ENCODE results near the gene ZPR1.
"Not testable (repeated sequence)": the region's sequence is repeated elsewhere in the genome, so short reads cannot be mapped to it uniquely, and the experiment has no call there.

The ZPR1 gene

DNA sequence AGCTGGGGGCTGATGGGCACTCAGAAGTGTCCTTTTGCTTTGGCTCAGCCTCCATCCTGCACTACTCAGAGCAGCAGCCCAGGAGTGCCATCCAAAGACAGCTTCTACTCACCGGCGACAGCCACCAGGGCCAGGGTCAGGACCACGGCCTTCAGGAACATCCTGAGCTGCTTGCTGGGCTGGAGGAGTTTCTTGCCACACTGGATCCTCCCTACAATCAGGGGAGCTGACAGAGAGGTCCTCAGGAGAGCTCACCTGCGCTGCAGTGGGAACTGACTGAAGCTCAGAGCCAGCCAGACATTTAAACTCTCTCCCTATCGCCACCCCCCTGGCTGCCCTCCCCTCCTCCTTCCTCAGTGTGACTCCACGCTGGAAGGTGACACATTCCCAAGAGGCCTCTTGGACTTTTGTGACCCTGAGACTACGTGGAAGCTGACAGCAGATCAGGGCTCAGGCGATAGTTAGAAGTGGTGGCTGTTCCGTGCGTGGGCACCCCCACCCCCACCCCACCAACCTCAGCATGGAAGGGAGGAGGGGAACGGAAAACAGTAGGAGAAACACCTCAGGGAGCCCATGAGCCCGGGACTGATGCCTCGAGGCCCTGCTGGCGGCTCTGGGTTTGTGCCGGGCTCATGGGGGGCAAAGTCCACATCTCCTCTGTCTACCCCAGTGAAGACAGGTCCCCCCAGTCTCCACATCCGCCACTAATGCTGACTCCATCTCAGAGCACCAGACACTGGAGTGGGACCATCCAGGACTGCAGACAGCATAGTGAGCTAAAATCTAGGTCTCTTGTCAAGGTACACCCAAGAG, 35.4 kb upstream of the ZPR1 start, which contains the start of gene APOA4:
APOA4 (minus strand) TSS at position 274 of the 813 bp plus-strand sequence; CDS start at position 161, 113 bp downstream.
- no peak for DNase-seq (ENCODE audit: low read depth in 2 of 2)

GRCh38 chr11:116822575-116822974, 34.8 kb upstream of the ZPR1 start:
- no peak for DNase-seq (ENCODE audit: low read depth in 2 of 2)

- no peak for DNase-seq (ENCODE audit: low read depth in 2 of 2)
These were observed 33.5 kb upstream of the ZPR1 start for GRCh38 chr11:116821050-116821918.

DNA sequence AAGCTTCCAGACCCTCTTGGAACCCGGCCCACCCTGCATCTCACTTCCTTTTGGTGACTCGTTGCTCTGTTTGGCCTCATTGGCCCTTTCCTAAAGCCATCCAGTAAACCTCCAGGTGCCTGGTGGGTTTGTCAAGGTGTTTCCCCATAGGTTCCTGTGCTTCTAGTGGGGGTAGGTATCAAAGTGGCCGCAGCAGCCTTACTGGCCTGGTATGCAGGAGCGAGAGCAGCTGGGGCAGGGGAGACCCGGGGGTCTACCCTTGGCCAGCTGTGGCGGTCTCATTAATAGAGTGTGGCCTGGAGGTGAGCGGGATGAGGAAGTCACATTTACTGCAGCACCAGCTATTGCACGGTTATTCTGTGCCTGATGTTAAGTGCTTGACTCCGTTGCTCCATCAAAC, 31.2 kb upstream of the ZPR1 start:
- no peak for DNase-seq (ENCODE audit: low read depth in 2 of 2)

DNA sequence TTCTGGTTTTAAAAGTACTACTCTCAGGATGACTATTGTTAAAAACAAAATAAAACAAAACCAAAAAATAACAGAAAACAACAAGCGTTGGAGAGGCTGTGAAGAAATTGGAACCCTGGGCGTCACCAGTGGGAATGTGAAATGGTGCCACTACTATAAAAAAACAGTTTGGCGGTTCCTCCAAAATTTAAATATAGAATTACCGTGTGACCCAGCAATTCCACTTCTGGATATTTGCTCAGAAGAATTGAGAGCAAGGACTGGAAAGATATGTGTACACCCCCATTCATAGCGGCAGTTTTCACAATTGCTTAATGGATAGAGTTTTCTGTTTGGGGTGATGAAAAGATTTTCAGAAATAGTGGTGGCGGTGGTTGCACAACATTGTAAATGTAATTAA, 26.7 kb upstream of the ZPR1 start:
- DNase-seq (ENCODE audit: low read depth in 2 of 2) = no peak

DNA sequence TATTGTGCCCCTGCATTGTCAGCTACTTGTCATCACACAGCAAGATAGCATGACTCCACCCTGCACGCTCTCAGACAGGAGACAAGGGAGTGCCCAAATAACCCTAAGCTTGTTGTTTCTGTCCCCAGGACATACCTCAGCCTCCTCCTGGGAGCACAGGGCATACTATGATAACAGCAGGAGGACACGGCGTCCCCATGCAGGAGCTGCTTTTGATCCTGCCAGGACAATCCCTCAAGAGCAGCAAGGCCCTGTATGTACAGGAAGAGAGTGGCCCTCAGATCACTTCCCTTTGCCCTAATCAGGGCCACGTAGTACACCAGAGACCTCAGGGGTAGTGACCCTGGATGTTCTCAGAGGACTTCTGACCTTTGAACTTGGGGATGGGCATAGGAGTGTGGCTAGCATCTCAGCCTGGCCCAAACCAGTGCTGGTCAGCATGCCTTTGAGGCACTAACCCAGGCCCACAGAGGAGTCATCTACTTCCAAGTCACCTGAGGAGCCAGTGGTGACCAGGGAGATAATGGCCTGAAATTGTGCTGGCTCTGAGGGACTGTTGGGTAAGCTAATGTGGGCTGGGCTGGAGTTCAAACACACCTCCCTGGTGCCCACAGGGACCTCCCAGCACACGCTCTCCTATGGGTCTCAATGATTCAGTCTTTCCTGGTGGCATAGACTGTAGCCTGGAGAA, 26.1 kb upstream of the ZPR1 start:
- DNase-seq (ENCODE audit: low read depth in 2 of 2) = no peak

GRCh38 chr11:116813170-116813569, 25.3 kb upstream of the ZPR1 start:
- no peak for DNase-seq (ENCODE audit: low read depth in 2 of 2)

DNA sequence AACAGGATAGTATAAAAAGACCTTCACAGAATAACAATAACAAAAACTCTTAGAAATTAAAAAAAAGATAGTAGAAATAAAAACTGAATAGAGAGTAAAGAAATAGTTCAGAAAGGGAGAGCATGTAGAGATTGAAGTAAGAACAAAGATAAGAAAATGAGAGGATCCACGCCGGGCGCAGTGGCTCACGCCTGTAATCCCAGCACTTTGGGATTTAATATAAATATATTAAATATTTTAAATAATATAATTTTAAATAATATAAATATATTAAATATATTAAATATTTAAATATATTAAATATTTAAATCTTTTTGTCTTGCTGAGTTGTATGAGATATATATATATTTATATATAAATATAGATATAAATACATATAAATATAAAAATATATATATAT, 24.3 kb upstream of the ZPR1 start:
- DNase-seq (ENCODE audit: low read depth in 2 of 2) = no peak

DNA sequence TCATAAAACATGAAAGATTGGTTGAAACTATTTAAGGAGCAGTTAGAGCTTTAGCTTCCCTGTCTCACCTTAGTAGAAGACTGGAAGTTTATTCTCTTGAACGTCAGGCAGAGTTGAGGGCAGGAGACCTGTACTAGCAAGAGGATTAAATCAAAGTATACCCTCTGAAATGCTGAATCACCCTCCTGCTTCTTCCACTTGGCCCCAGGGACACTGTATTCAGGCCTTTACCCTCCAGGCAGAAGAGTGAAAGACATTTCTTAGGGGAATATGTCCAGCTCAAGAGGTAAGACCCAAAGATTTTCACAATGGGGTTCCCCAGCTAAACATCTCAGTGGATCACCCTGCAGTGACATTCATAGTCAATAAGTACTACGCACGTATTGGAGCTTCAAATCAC, 23.4 kb upstream of the ZPR1 start:
- DNase-seq (ENCODE audit: low read depth in 2 of 2) = no peak

GRCh38 chr11:116808262-116809175, 20.7 kb upstream of the ZPR1 start:
- DNase-seq (ENCODE audit: low read depth in 2 of 2) = no peak

- DNase-seq (ENCODE audit: low read depth in 2 of 2) = no peak
These were observed 19.9 kb upstream of the ZPR1 start for GRCh38 chr11:116807601-116808261.

DNA sequence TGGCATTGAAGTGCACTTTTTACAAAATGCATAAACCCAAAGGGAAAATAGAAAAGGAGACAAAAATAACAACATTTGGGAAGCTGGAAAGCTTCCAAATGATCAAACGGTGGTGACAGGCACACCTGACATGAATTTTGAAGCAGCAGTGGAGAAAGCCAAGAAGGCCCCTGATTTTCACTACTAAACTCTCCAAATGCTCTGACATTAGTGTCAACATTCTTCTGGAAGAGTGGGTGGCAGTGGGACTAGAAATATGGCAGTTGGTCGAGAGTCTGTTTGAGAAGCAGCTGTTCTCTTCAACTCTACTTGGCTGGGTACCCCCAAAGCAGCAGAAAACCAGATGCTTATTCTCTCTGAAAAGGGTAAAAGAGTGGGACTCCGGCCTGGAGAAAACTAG, 16.2 kb upstream of the ZPR1 start:
- DNase-seq (ENCODE audit: low read depth in 2 of 2) = no peak

GRCh38 chr11:116801662-116802061, 13.8 kb upstream of the ZPR1 start:
- not testable (repeated sequence) for DNase-seq (ENCODE audit: low read depth in 2 of 2)

DNA sequence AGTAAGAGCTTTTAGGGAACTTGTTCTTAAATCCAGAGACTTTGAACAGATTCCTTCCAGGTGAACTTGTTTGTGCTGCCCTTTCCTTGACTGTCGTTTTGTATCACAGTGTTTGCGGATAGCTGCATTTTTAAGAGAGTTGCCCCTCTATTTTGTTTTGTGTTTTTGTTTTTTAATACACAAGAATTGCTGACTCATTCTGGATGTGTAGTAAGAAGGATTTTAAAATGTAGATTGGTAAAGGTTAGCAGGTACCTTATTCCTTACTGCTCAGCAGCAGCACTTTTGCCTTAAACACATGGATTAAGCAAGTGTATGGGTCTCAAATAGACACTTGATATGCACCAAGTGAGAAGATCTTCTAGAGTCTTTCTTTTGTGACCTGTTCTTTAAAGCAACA, 12.8 kb upstream of the ZPR1 start:
- no peak for DNase-seq (ENCODE audit: low read depth in 2 of 2)

GRCh38 chr11:116798368-116798767, 10.5 kb upstream of the ZPR1 start:
- no peak for DNase-seq (ENCODE audit: low read depth in 2 of 2)

- no peak for DNase-seq (ENCODE audit: low read depth in 2 of 2)
These were observed 10.0 kb upstream of the ZPR1 start for GRCh38 chr11:116797816-116798215.

- DNase-seq (ENCODE audit: low read depth in 2 of 2) = no peak
These were observed 8.7 kb upstream of the ZPR1 start for GRCh38 chr11:116796548-116796947.

DNA sequence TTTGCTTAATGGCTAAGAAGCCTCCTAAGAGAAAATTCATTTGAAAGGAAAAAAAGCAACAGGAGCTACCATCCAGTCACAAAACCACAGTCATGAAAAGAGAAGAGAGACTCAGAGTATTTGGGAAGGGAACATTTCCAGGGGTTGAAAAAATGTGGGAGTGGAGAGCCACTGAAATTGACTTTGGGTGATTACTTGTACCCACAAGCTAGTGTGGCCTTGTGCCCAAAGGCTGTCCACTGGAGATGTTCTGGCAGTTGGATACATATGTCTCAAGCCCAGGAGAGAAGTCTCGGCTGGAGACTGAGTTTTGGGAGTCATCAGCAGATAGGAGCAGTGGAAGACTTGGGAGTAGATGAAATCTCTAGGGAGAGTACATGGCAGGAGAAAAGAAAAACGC, 7.0 kb upstream of the ZPR1 start:
- no peak for DNase-seq (ENCODE audit: low read depth in 2 of 2)

- DNase-seq (ENCODE audit: low read depth in 2 of 2) = no peak
These were observed 5.9 kb upstream of the ZPR1 start for GRCh38 chr11:116793772-116794097.

DNA sequence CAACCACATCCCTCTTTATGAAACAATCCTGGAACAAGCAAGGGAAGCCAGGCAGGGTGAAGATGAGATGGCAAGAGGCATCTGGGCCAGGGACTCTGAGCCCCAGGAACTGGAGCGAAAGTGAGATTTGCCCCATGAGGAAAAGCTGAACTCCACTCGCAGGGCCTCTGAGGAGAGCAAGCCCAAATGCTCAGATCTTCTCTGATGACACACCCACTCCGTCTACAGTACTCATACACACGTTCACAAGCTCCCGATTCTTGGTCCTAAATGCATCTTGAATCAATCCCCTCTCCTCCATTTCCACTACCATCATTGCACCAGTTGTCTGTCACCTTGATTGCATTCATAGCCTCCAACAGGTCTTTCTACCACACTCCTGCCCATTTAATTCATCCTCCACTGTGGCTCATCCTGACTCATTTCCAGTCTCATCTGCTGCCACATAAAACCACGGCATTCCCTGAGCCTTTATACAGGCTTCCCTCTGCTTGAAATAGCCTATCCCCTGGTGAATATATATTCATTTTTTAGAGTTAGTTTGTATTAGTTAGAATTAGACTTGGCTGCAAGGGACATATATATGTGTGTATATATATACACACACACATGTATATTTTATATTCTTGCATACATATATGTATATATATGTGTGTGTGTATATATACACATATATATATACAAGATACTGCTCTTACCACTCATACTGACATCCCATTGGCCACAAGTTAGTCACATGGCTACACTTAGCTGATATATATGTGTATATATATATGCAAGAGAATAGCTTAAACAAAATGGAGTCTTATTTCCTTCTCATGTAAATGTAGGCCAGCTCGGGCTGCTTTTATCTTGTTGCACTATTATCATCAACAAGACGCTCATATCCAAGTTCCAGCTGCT, 5.3 kb upstream of the ZPR1 start:
- no peak for DNase-seq (ENCODE audit: low read depth in 2 of 2)

All from stimulated activated CD8-positive, alpha-beta memory T cell treated with anti-CD3 and anti-CD28 coated beads, Interleukin-7, amount 100 ng/mL, for 4 hours (primary cell).